IMR-90 (cell line): Measurements from ENCODE around the gene OSBPL9. TPM values are rescaled to one million over a fixed set of nuclear protein-coding genes. Genes with fewer than 3 reads are reported as not detected.

ENCODE experiments used
- ATAC-seq: fragments of 200-7000 bp; cut with Tn5 transposase; 2 replicates; pipeline ENCODE4 v1.9.1; 2020; ENCODE audit warnings: low read depth, mild to moderate bottlenecking, moderate library complexity
- BruUV-seq: library from RNA; stranded (reverse); fragments of 400-500 nt; replicated peaks from 2 replicates; lab custom pipeline; 2021; lab: Mats Ljungman, UMichigan
- CTCF ChIA-PET: fragments of 300-600 bp; formaldehyde crosslinking; extraction: SDS; loops from one replicate; lab custom pipeline; 2021; ENCODE audit warnings: antibody characterized with exemption; lab: Yijun Ruan, JAX
- POLR2A ChIA-PET: fragments of 300-600 bp; sonication (Branson Sonifier 250); formaldehyde crosslinking; loops from one replicate; lab custom pipeline; 2022; ENCODE audit warnings: antibody characterized with exemption; ENCODE audit not compliant: unreplicated experiment; lab: Charles Lee
- DNase-seq: peaks from one replicate; pipeline ENCODE4 v3.0.0; 2013
- H2AFZ ChIP-seq: replicated peaks from 2 replicates; pipeline ENCODE3; 2013; ENCODE audit warnings: low read length, mild to moderate bottlenecking; ENCODE audit not compliant: poor library complexity
- H2AK5ac ChIP-seq: 2 replicates; pipeline ENCODE4 v1.6.1; 2013; ENCODE audit warnings: low read depth, low read length, inconsistent platforms
- H2AK9ac ChIP-seq: replicated peaks from 2 replicates; pipeline ENCODE3; 2013; ENCODE audit warnings: mild to moderate bottlenecking, low read depth, low read length, moderate library complexity; ENCODE audit not compliant: poor library complexity
- H2BK120ac ChIP-seq: 2 replicates; pipeline ENCODE4 v1.6.1; 2013; ENCODE audit warnings: low read depth, low read length, inconsistent platforms
- H2BK15ac ChIP-seq: 3 replicates; pipeline ENCODE4 v1.6.1; 2013; ENCODE audit warnings: low read depth, low read length, inconsistent platforms
- H2BK20ac ChIP-seq: 2 replicates; pipeline ENCODE4 v1.6.1; 2013; ENCODE audit warnings: low read depth, mild to moderate bottlenecking, inconsistent platforms, low read length, moderate library complexity
- H2BK5ac ChIP-seq: 2 replicates; pipeline ENCODE4 v1.6.1; 2013; ENCODE audit warnings: mild to moderate bottlenecking, low read depth, low read length, inconsistent platforms; ENCODE audit not compliant: poor library complexity, severe bottlenecking
- H3K14ac ChIP-seq: replicated peaks from 2 replicates; pipeline ENCODE4 v1.6.1; 2013; ENCODE audit warnings: low read depth, low read length, inconsistent platforms
- H3K18ac ChIP-seq: 2 replicates; pipeline ENCODE4 v1.6.1; 2013; ENCODE audit warnings: low read depth, low read length, control low read depth
- H3K23ac ChIP-seq: 2 replicates; pipeline ENCODE4 v1.6.1; 2013; ENCODE audit warnings: low read depth, low read length, inconsistent platforms
- H3K27ac ChIP-seq: 2 replicates; pipeline ENCODE4 v1.5.1; 2013; ENCODE audit warnings: mild to moderate bottlenecking, control low read depth, low read length; ENCODE audit not compliant: insufficient read depth
- H3K27me3 ChIP-seq: 2 replicates; pipeline ENCODE4 v1.6.1; 2013; ENCODE audit warnings: low read length; ENCODE audit not compliant: control insufficient read depth, insufficient read depth
- H3K36me3 ChIP-seq: 2 replicates; pipeline ENCODE4 v1.6.1; 2013; ENCODE audit warnings: low read length, mixed read lengths; ENCODE audit not compliant: control insufficient read depth, insufficient read depth
- H3K4ac ChIP-seq: 2 replicates; pipeline ENCODE4 v1.6.1; 2013; ENCODE audit warnings: low read depth, low read length, inconsistent platforms
- H3K4me1 ChIP-seq: 2 replicates; pipeline ENCODE4 v1.6.1; 2013; ENCODE audit warnings: low read length, mixed read lengths; ENCODE audit not compliant: control insufficient read depth, insufficient read depth
- H3K4me2 ChIP-seq: 2 replicates; pipeline ENCODE4 v1.6.1; 2013; ENCODE audit warnings: low read depth, mild to moderate bottlenecking, control low read depth, low read length, moderate library complexity
- H3K4me3 ChIP-seq: 2 replicates; pipeline ENCODE4 v1.5.1; 2013; ENCODE audit warnings: low read depth, mild to moderate bottlenecking, control low read depth, low read length, moderate library complexity; ENCODE audit not compliant: insufficient read depth
- H3K56ac ChIP-seq: 2 replicates; pipeline ENCODE4 v1.6.1; 2013; ENCODE audit warnings: low read length, inconsistent platforms; ENCODE audit not compliant: insufficient read depth; ENCODE audit errors: extremely low read depth
- H3K79me1 ChIP-seq, 2 experiments: 2 replicates each; pipeline ENCODE4 v1.6.1; 2013; ENCODE audit warnings: low read length in 2 of 2, inconsistent platforms in 1 of 2, low read depth in 1 of 2
- H3K9ac ChIP-seq: 2 replicates; pipeline ENCODE4 v1.6.1; 2013; ENCODE audit warnings: low read depth, low read length, control low read depth
- H3K9me1 ChIP-seq: 2 replicates; pipeline ENCODE4 v1.6.1; 2013; ENCODE audit warnings: low read length, inconsistent platforms; ENCODE audit not compliant: insufficient read depth
- H3K9me3 ChIP-seq: 2 replicates; pipeline ENCODE4 v1.6.1; 2013; ENCODE audit warnings: low read length; ENCODE audit not compliant: control insufficient read depth, insufficient read depth
- H4K20me1 ChIP-seq: 2 replicates; pipeline ENCODE4 v1.6.1; 2013; ENCODE audit warnings: low read length, inconsistent platforms; ENCODE audit not compliant: insufficient read depth
- H4K5ac ChIP-seq: 2 replicates; pipeline ENCODE4 v1.6.1; 2013; ENCODE audit warnings: mild to moderate bottlenecking, low read depth, low read length, control low read depth
- H4K8ac ChIP-seq, 2 experiments: 2 replicates each; pipeline ENCODE4 v1.6.1; 2013; ENCODE audit warnings: low read depth in 2 of 2, low read length in 2 of 2, control low read depth in 1 of 2, inconsistent platforms in 1 of 2
- H4K91ac ChIP-seq: 2 replicates; pipeline ENCODE4 v1.6.1; 2013; ENCODE audit warnings: low read depth, low read length, inconsistent platforms; ENCODE audit not compliant: insufficient read depth
- BHLHE40 ChIP-seq: fragments of 150-350 bp; IDR thresholded peaks from 2 replicates; pipeline ENCODE4 v1.6.1; 2016; ENCODE audit warnings: mild to moderate bottlenecking, low read depth, low read length
- CEBPB ChIP-seq: IDR thresholded peaks from 2 replicates; pipeline ENCODE4 v1.6.1; 2012; ENCODE audit warnings: low read depth, low read length, improper control_type of control experiment
- CHD1 ChIP-seq: IDR thresholded peaks from 2 replicates; pipeline ENCODE4 v1.6.1; 2012; ENCODE audit warnings: low read depth, low read length, improper control_type of control experiment
- CTCF ChIP-seq: conservative IDR thresholded peaks from 2 replicates; pipeline ENCODE4 v1.5.1; 2012; ENCODE audit warnings: mild to moderate bottlenecking, low read depth, low read length, improper control_type of control experiment
- ELK1 ChIP-seq: fragments of 150-350 bp; IDR thresholded peaks from 2 replicates; pipeline ENCODE4 v1.6.1; 2016; ENCODE audit warnings: low read depth, mild to moderate bottlenecking, low read length, moderate library complexity, borderline replicate concordance
- FOS ChIP-seq: fragments of 150-350 bp; IDR thresholded peaks from 2 replicates; pipeline ENCODE4 v1.6.1; 2016; ENCODE audit warnings: low read depth, low read length
- MAFK ChIP-seq: IDR thresholded peaks from 2 replicates; pipeline ENCODE4 v1.6.1; 2012; ENCODE audit warnings: low read depth, low read length, improper control_type of control experiment
- MAZ ChIP-seq: IDR thresholded peaks from 2 replicates; pipeline ENCODE4 v1.6.1; 2012; ENCODE audit warnings: low read depth, mild to moderate bottlenecking, low read length, improper control_type of control experiment, moderate library complexity, borderline replicate concordance
- MXI1 ChIP-seq: IDR thresholded peaks from 2 replicates; pipeline ENCODE4 v1.6.1; 2012; ENCODE audit warnings: low read depth, mild to moderate bottlenecking, low read length, moderate library complexity, borderline replicate concordance
- NFE2L2 ChIP-seq: fragments of 150-350 bp; IDR thresholded peaks from 2 replicates; pipeline ENCODE4 v1.6.1; 2016; ENCODE audit warnings: low read depth, mild to moderate bottlenecking, low read length
- POLR2A ChIP-seq: IDR thresholded peaks from 2 replicates; pipeline ENCODE4 v1.6.1; 2012; ENCODE audit warnings: mild to moderate bottlenecking, low read depth, low read length
- RAD21 ChIP-seq: IDR thresholded peaks from 2 replicates; pipeline ENCODE4 v1.6.1; 2012; ENCODE audit warnings: low read length, improper control_type of control experiment
- RCOR1 ChIP-seq: IDR thresholded peaks from 2 replicates; pipeline ENCODE4 v1.6.1; 2012; ENCODE audit warnings: mild to moderate bottlenecking, low read length, improper control_type of control experiment; ENCODE audit not compliant: insufficient replicate concordance
- RFX5 ChIP-seq: IDR thresholded peaks from 2 replicates; pipeline ENCODE4 v1.8.0; 2012; ENCODE audit warnings: low read depth, mild to moderate bottlenecking, low read length, moderate library complexity
- SMC3 ChIP-seq: fragments of 150-350 bp; IDR thresholded peaks from 2 replicates; pipeline ENCODE4 v1.6.1; 2016; ENCODE audit warnings: low read depth, mild to moderate bottlenecking, antibody characterized with exemption, low read length, moderate library complexity
- USF2 ChIP-seq: fragments of 150-350 bp; IDR thresholded peaks from 2 replicates; pipeline ENCODE4 v1.6.1; 2017; ENCODE audit warnings: mild to moderate bottlenecking, antibody characterized with exemption, low read length, low read depth
- WGBS, 2 experiments: methylation state at CpG; one replicate each; pipeline versions ENCODE4 v1.1.5 to v1.1.7; 2013; ENCODE audit warnings: missing lambda C conversion rate in 2 of 2; ENCODE audit not compliant: insufficient read length in 1 of 2; ENCODE audit errors: extremely low coverage in 2 of 2; 5-methylcytosine and 5-hydroxymethylcytosine counted together
- dilution Hi-C: fragments of 300-500 bp; cut with HindIII; formaldehyde crosslinking; loops from one replicate; pipeline ENCODE4 v1.14.3; 2018; ENCODE audit warnings: low sequenced_read_pairs; ENCODE audit not compliant: unreplicated experiment
- in situ Hi-C: fragments of 300-500 bp; cut with MboI; formaldehyde crosslinking; loops from 3 replicates; pipeline ENCODE4 v1.14.3; 2019; ENCODE audit warnings: low sequenced_read_pairs, inconsistent platforms, mixed read lengths
- intact Hi-C: fragments of 100-400 bp; cut with micrococcal nuclease; formaldehyde crosslinking; loops from 2 replicates; pipeline ENCODE4 v1.10.0; 2022
- polyA plus RNA-seq, 3 experiments: library from polyadenylated mRNA; depleted of rRNA; stranded (reverse); fragments of >200 nt; gene quantifications; 2 replicates each; pipeline ENCODE4 v1.2.3, GENCODE V29; 2012; ENCODE audit warnings: low replicate concordance in 1 of 3
- total RNA-seq: library from RNA; depleted of rRNA; stranded (reverse); fragments of >200 nt; gene quantifications from 2 replicates; pipeline ENCODE4 v1.2.3, GENCODE V29; 2012

Gene OSBPL9
- total and polyA plus RNA-seq, 2 of the 4 experiments (the other 2 are of a cell fraction) = 51.4 to 127 TPM

- peaks cover 9% of the 10 kb centered on the region for H3K9me1 ChIP-seq
- in situ Hi-C loops (no loop called here), intact Hi-C loops (no loop called here), dilution Hi-C loops (no loop called here)
- peak overlapping the region; percentile 51; the same call in 1 of the 2 replicates for H3K14ac ChIP-seq
- H2AFZ ChIP-seq = no peak overlapping the region
- no peak overlapping the region for H3K56ac ChIP-seq
- no peak overlapping the region for H3K4me3 ChIP-seq
- no peak for ATAC-seq
- no peak for TF ChIP-seq CTCF
- TF ChIP-seq POLR2A = no peak
- no peak for TF ChIP-seq USF2
- TF ChIP-seq SMC3 = no peak
- no peak for TF ChIP-seq CEBPB
- TF ChIP-seq ELK1 = no peak
- no peak for TF ChIP-seq MAFK
- TF ChIP-seq FOS = no peak
- no peak for TF ChIP-seq MXI1
- TF ChIP-seq MAZ = no peak
- no peak for TF ChIP-seq RFX5
- TF ChIP-seq RAD21 = no peak
- TF ChIP-seq BHLHE40 = no peak
- TF ChIP-seq CHD1 = no peak
- no peak for TF ChIP-seq RCOR1
- TF ChIP-seq NFE2L2 = no peak
- no peak for DNase-seq
- no peak overlapping the region for H2AK9ac ChIP-seq
- H3K4me1 ChIP-seq = peaks cover 10% of the 10 kb centered on the region; the same call in 1 of the 2 replicates
- no peak overlapping the region for H3K9ac ChIP-seq
- H3K79me1 ChIP-seq = peaks cover 26 to 48% of the 10 kb centered on the region in 2 experiments
- H3K4ac ChIP-seq = peak overlapping the region; percentile 14; the same call in 1 of the 2 replicates
- ChIA-PET CTCF (interaction anchor here (1.0 kb wide), 2 partner anchors 20 to 108 kb away, joined by 3 to 4 read pairs; no protein-coding TSS in a partner anchor), POLR2A (no interaction called here)
- H4K91ac ChIP-seq = peak overlapping the region; percentile 14; the same call in 1 of the 2 replicates
- no peaks in the 10 kb centered on the region for H3K27me3 ChIP-seq
- H2BK15ac ChIP-seq = no peak overlapping the region
- H4K8ac ChIP-seq = peak overlapping the region in 1 of 2 experiments; percentile 22; a peak in 1 of 4 replicates
- no peak overlapping the region for H3K27ac ChIP-seq
- no peaks in the 10 kb centered on the region; the same call in 1 of the 2 replicates for H4K20me1 ChIP-seq
- H2BK20ac ChIP-seq = peak overlapping the region; percentile 45; the same call in 1 of the 2 replicates
- peak overlapping the region; percentile 85; the same call in 1 of the 2 replicates for H3K18ac ChIP-seq
- peak overlapping the region; percentile 62 for H2BK120ac ChIP-seq
- H2BK5ac ChIP-seq = peak overlapping the region; percentile 75
- H4K5ac ChIP-seq = no peak overlapping the region; the same call in 1 of the 2 replicates
- H3K36me3 ChIP-seq = no peaks in the 10 kb centered on the region
- WGBS, 2 experiments = no CpG with 5 or more reads among the region's 1 CpG
- peak overlapping the region; percentile 22; the same call in 1 of the 2 replicates for H2AK5ac ChIP-seq
- no TSS peak for BruUV-seq
- H3K23ac ChIP-seq = peak overlapping the region; percentile 20; the same call in 1 of the 2 replicates
- H3K9me3 ChIP-seq = no peaks in the 10 kb centered on the region
- H3K4me2 ChIP-seq = peak overlapping the region; percentile 14; the same call in 1 of the 2 replicates
Measured at GRCh38 chr1:51660580-51660979, 43.7 kb downstream of the OSBPL9 start.
